Measurements from ENCODE around the gene ANK3. TPM values are rescaled to one million over a fixed set of nuclear protein-coding genes. Genes with fewer than 3 reads are reported as not detected.

The ANK3 gene
- total and polyA plus RNA-seq, 2 experiments from 2014 or later, result 46.5 to 85.2 TPM

GRCh38 chr10:60024506-60024905 lies 365.2 kb downstream of the ANK3 start:
- Mint-ChIP-seq H3K36me3 (ENCODE audit: low read depth) (no peaks in the 10 kb centered on the region), H3K4me1 (peaks cover 9% of the 10 kb centered on the region; the same call in 2 of the 3 replicates), H3K9me3 (no peaks in the 10 kb centered on the region), H3K27ac (no peak overlapping the region), H3K27me3 (ENCODE audit: insufficient read depth, low read depth, poor library complexity) (peaks cover 3% of the 10 kb centered on the region), H3K4me3 (no peak overlapping the region)
- peaks cover 9% of the 10 kb centered on the region for H3K4me1 ChIP-seq (ENCODE audit: insufficient read depth)
- H3K4me2 ChIP-seq, result no peak overlapping the region
- H2AFZ ChIP-seq, result no peak overlapping the region
- no peaks in the 10 kb centered on the region for H3F3A ChIP-seq (replicated peaks; ENCODE audit: low read depth)
- peaks cover 10% of the 10 kb centered on the region; the same call in 1 of the 2 replicates for H3K9me2 ChIP-seq (ENCODE audit: insufficient read depth)
- ATAC-seq, result no peak
- no peak for TF ChIP-seq ETS1 (IDR thresholded peaks at IDR 0.05)
- no peak for TF ChIP-seq ZNF462 (CRISPR knock-in tag; IDR thresholded peaks at IDR 0.05)
- TF ChIP-seq ZNF114 (CRISPR knock-in tag; IDR thresholded peaks at IDR 0.05), result no peak
- H3K4me3 ChIP-seq, result no peak overlapping the region
- H3K27ac ChIP-seq (ENCODE audit: low read depth), result no peak overlapping the region
- H3K79me2 ChIP-seq (replicated peaks; ENCODE audit: insufficient read depth), result no peaks in the 10 kb centered on the region
- DNase-seq (ENCODE audit: low spot score), result no peak
- no peaks in the 10 kb centered on the region for H3K36me3 ChIP-seq (ENCODE audit: insufficient read depth)
- no peaks in the 10 kb centered on the region for H3K27me3 ChIP-seq (ENCODE audit: insufficient read depth)
- no peaks in the 10 kb centered on the region for H4K20me1 ChIP-seq (replicated peaks; ENCODE audit: insufficient read depth)

- ATAC-seq (no peak), DNase-seq (ENCODE audit: low spot score) (no peak)
- Mint-ChIP-seq H3K27ac (no peak overlapping the region), H3K36me3 (ENCODE audit: low read depth) (no peaks in the 10 kb centered on the region), H3K4me3 (no peak overlapping the region), H3K9me3 (no peaks in the 10 kb centered on the region), H3K4me1 (no peaks in the 10 kb centered on the region; the same call in 2 of the 3 replicates), H3K27me3 (ENCODE audit: insufficient read depth, low read depth, poor library complexity) (peaks cover 4% of the 10 kb centered on the region)
- Histone ChIP-seq H3K79me2 (replicated peaks; ENCODE audit: insufficient read depth) (no peaks in the 10 kb centered on the region), H2AFZ (no peak overlapping the region), H4K20me1 (replicated peaks; ENCODE audit: insufficient read depth) (no peaks in the 10 kb centered on the region), H3F3A (replicated peaks; ENCODE audit: low read depth) (no peaks in the 10 kb centered on the region), H3K4me2 (no peak overlapping the region), H3K36me3 (ENCODE audit: insufficient read depth) (no peaks in the 10 kb centered on the region), H3K9me2 (ENCODE audit: insufficient read depth) (peaks cover 10% of the 10 kb centered on the region; the same call in 1 of the 2 replicates), H3K4me1 (ENCODE audit: insufficient read depth) (no peaks in the 10 kb centered on the region), H3K27me3 (ENCODE audit: insufficient read depth) (no peaks in the 10 kb centered on the region), H3K4me3 (no peak overlapping the region), H3K27ac (ENCODE audit: low read depth) (no peak overlapping the region)
- TF ChIP-seq JUNB (IDR thresholded peaks at IDR 0.05; ENCODE audit: unreplicated experiment) (no peak), ZNF462 (CRISPR knock-in tag; IDR thresholded peaks at IDR 0.05) (no peak)
Measured at GRCh38 chr10:60023155-60023877, 366.4 kb downstream of the ANK3 start.

Measured in GM23338 (cell line).